Measurements from ENCODE around the gene INKA1. TPM values are rescaled to one million over a fixed set of nuclear protein-coding genes. Genes with fewer than 3 reads are reported as not detected.

The INKA1 gene
- total RNA-seq, 1 donor from 2014 or later = 11.5 TPM

DNA sequence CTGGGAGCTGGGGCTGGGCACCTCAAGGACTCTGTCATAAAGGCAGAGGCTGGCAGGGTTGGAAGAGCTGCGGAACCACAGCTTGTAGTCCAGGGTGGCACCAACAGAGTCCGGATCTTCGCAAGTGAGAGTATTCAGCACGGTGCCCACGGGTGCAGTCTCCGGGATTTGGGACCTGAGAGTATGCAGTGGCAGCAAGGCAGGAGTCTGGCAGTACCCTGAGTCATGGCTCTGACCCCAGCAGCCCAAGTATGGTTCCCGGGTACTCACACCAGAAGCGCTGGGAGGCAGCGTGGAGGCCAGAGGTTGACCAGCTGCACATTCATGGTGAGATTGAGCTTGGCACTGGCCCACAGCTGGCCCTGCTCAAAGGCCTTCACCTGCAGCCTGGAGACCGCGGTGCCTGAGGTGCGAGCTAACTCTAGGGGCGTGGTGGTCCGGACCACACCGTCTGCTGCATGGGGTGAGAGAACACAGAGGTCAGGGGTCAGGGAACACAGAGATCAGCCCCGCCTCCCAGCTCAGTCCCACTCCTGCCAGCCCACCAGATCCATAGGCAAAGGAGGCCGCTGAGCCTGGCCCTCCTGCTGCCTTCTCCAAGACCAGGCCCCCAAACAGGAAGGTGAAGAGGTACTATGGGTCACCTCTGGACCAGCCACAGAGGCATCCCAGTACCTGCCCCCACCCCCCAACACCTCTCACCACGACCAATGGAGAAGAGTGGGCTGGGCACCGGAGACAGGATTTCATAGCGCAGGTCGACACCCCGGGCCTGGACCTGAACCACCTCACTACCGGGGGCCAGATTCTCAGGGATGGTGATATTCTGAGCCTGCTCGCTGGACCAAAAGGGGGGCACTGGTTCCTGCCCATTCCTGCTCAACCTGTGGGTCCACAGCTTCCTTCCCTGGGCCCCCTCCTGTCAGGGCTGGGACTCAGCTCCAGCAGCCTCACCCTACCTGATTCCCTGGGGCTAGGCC lies 7.8 kb upstream of the INKA1 start:
- Histone ChIP-seq H3K27me3 (ENCODE audit: control insufficient read depth in 3 of 3, insufficient read depth in 3 of 3, low read length in 3 of 3) (no peaks in the 10 kb centered on the region), H3K4me3 (ENCODE audit: low read length in 3 of 3) (no peak overlapping the region), H3K36me3 (ENCODE audit: control insufficient read depth in 3 of 3, insufficient read depth in 3 of 3, low read length in 3 of 3) (no peaks in the 10 kb centered on the region), H3K27ac (ENCODE audit: low read depth, low read length) (no peak overlapping the region), H3K4me1 (ENCODE audit: control insufficient read depth in 3 of 3, insufficient read depth in 3 of 3, low read length in 3 of 3) (no peaks in the 10 kb centered on the region), H3K9ac (ENCODE audit: low read depth in 1 of 3, low read length in 3 of 3) (no peak overlapping the region), H3K9me3 (ENCODE audit: control insufficient read depth in 3 of 3, low read length in 3 of 3) (no peaks in the 10 kb centered on the region)

DNA sequence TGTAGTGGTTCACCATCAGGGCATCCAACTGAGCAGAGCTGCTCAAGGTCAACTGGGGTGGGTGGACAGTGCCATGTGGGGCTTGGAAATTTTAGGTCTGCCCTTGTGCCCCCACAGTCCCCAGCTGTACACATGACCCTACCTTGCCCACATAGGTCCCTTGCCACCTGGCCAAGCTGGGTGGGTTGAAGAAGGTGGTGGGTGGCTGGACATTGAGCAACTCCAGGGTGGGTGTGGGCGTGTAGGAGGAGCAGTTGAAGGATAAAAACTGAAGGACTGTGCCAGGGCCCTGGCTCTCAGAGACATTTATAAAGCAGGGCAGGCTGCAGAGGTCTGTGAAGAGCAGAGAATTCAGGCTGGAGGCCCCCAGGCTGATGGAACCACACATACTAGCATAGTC lies 4.0 kb upstream of the INKA1 start:
- no peaks in the 10 kb centered on the region for H3K9me3 ChIP-seq (ENCODE audit: control insufficient read depth in 3 of 3, low read length in 3 of 3)
- peaks cover 8 to 9% (median 8%) of the 10 kb centered on the region in 3 donors for H3K4me1 ChIP-seq (ENCODE audit: control insufficient read depth in 3 of 3, insufficient read depth in 3 of 3, low read length in 3 of 3)
- no peak overlapping the region for H3K4me3 ChIP-seq (ENCODE audit: low read length in 3 of 3)
- H3K9ac ChIP-seq (ENCODE audit: low read depth in 1 of 3, low read length in 3 of 3) = no peak overlapping the region
- no peaks in the 10 kb centered on the region for H3K36me3 ChIP-seq (ENCODE audit: control insufficient read depth in 3 of 3, insufficient read depth in 3 of 3, low read length in 3 of 3)
- no peaks in the 10 kb centered on the region for H3K27me3 ChIP-seq (ENCODE audit: control insufficient read depth in 3 of 3, insufficient read depth in 3 of 3, low read length in 3 of 3)
- no peak overlapping the region for H3K27ac ChIP-seq (ENCODE audit: low read depth, low read length)

DNA sequence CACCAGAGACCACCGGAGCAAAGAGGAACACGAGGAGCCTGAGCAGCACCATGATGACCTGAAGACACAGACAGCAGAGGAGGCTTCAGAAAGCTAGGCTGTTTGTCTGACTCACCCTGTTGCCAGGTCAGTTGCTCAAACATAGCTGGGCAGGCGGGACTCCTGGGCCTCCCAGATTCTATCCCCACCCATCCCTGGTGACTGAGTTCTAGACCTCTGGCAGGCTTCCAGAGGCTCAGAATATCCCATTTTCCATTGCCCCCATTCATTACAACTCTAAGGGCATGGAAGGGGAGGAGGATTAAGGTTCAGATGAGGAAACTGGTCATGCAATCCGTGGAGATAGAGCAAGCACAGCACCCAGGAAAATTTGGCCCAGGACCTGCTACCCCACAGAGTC lies 3.3 kb upstream of the INKA1 start, which contains the start of gene CDHR4:
Gene CDHR4, minus strand, starts transcription at position 113 of the 400 bp plus-strand sequence. Its CDS starts 61 bp downstream, at position 52.
- no peak within 1 kb of the TSS for H3K9ac ChIP-seq (ENCODE audit: low read depth in 1 of 3, low read length in 3 of 3)
- H3K27ac ChIP-seq (ENCODE audit: low read depth, low read length) = no peak within 1 kb of the TSS
- no peak within 1 kb of the TSS for H3K4me3 ChIP-seq (ENCODE audit: low read length in 3 of 3)
- H3K9me3 ChIP-seq (ENCODE audit: control insufficient read depth in 3 of 3, low read length in 3 of 3) = no peaks in the 10 kb centered on the region
- H3K27me3 ChIP-seq (ENCODE audit: control insufficient read depth in 3 of 3, insufficient read depth in 3 of 3, low read length in 3 of 3) = no peaks in the 10 kb centered on the region
- no peaks in the 10 kb centered on the region for H3K36me3 ChIP-seq (ENCODE audit: control insufficient read depth in 3 of 3, insufficient read depth in 3 of 3, low read length in 3 of 3)
- H3K4me1 ChIP-seq (ENCODE audit: control insufficient read depth in 3 of 3, insufficient read depth in 3 of 3, low read length in 3 of 3) = peaks cover 14 to 16% (median 14%) of the 10 kb centered on the region in 3 donors

DNA sequence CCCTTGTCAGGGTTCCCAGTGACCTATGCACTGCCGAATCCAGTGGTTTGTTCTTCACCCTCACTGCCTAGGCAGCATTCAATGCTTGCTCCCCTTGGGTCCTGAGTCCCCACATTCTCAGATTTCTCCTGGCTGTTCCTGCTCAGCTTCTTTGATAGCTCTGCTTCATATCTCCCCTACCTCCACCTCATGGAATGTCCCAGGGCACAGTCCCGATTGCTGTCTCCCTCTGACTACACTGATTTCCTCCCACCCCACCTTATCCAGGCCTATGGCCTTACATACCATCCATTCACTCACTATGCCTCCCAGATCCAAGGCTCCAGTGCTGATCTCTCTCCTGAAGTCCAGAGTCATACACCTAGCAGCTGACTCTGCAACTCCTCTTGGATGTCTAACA lies 1.9 kb upstream of the INKA1 start:
- no peak overlapping the region for H3K27ac ChIP-seq (ENCODE audit: low read depth, low read length)
- H3K36me3 ChIP-seq (ENCODE audit: control insufficient read depth in 3 of 3, insufficient read depth in 3 of 3, low read length in 3 of 3) = no peaks in the 10 kb centered on the region
- peaks cover 27 to 29% (median 27%) of the 10 kb centered on the region in 3 donors for H3K4me1 ChIP-seq (ENCODE audit: control insufficient read depth in 3 of 3, insufficient read depth in 3 of 3, low read length in 3 of 3)
- H3K4me3 ChIP-seq (ENCODE audit: low read length in 3 of 3) = no peak overlapping the region
- no peaks in the 10 kb centered on the region for H3K9me3 ChIP-seq (ENCODE audit: control insufficient read depth in 3 of 3, low read length in 3 of 3)
- H3K27me3 ChIP-seq (ENCODE audit: control insufficient read depth in 3 of 3, insufficient read depth in 3 of 3, low read length in 3 of 3) = no peaks in the 10 kb centered on the region
- no peak overlapping the region for H3K9ac ChIP-seq (ENCODE audit: low read depth in 1 of 3, low read length in 3 of 3)

DNA sequence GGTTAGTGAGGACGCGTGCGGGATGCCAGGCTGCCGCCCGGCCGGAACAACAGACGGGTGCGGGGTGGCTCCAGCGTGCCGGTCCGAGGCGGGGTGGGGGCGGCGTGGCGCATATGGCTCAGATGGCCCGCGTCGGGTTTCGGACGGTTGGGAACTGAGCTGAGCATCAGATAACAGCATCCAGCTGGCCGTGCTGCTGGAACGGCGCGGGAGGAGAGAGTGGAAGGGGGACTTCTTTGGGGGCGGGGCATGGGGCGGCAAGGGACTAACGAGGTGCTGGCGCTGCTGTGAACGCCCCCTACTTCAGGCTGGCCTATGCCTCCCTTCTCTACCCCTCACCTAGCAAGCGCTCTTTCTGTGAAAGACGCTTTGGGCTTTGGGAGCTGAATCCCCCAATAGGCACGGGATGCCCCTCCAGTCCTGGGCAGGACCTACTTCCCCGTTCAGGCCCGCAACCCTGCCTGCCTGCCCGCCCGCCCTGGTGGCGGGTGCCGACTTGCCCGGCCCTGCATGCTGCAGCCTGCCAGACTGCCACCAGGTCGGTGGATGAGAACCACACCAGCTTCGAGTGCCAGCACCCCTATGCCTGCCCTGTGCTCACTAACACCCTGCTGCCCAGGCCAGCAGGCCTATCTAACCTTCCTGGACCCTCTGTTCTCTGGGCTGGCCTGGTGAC lies 542 bp downstream of the INKA1 start:
- peak overlapping the region; percentile 81 to 87 (median 82) for H3K9ac ChIP-seq (ENCODE audit: low read depth in 1 of 3, low read length in 3 of 3)
- peak overlapping the region; percentile 89 for H3K27ac ChIP-seq (ENCODE audit: low read depth, low read length)
- H3K9me3 ChIP-seq (ENCODE audit: control insufficient read depth in 3 of 3, low read length in 3 of 3) = no peaks in the 10 kb centered on the region
- peaks cover 45 to 51% (median 48%) of the 10 kb centered on the region in 3 donors for H3K4me1 ChIP-seq (ENCODE audit: control insufficient read depth in 3 of 3, insufficient read depth in 3 of 3, low read length in 3 of 3)
- no peaks in the 10 kb centered on the region for H3K36me3 ChIP-seq (ENCODE audit: control insufficient read depth in 3 of 3, insufficient read depth in 3 of 3, low read length in 3 of 3)
- H3K27me3 ChIP-seq (ENCODE audit: control insufficient read depth in 3 of 3, insufficient read depth in 3 of 3, low read length in 3 of 3) = no peaks in the 10 kb centered on the region
- H3K4me3 ChIP-seq (ENCODE audit: low read length in 3 of 3) = peak overlapping the region; percentile 75 to 94 (median 93)

DNA sequence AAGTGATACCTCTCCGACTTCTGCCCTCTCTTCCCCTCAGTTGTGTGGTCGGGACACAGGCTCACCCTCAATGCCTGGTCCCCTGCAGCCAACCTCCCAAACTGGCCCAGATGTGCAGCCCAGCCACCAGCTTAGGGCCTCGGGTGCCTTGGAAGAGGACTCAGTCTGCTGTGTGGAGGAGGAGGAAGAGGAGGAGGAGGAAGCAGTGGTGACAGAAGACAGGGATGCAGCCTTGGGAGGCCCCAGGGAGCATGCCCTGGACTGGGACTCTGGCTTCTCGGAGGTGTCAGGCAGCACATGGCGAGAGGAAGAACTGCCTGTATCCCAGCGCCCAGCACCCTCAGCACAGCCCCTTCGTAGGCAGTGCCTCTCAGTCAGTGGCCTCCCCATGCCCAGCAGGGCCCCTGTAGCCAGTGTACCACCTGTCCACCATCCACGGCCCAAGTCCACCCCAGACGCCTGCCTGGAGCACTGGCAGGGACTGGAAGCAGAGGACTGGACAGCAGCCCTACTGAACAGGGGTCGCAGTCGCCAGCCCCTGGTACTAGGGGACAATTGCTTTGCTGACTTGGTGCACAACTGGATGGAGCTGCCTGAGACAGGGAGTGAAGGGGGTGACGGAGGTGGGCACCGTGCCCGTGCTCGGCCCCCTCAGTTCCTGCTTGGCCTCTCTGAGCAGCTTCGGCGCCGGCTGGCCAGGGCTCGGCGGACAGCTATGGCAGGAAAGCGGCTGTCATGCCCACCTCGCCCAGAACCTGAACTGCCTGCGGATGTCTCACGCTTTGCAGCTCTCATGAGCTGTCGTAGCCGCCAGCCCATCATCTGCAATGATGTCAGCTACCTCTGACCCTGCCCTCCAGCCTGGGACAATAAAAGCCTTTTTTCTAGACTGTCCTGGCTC lies 1.3 kb downstream of the INKA1 start:
- Histone ChIP-seq H3K27me3 (ENCODE audit: control insufficient read depth in 3 of 3, insufficient read depth in 3 of 3, low read length in 3 of 3) (no peaks in the 10 kb centered on the region), H3K4me3 (ENCODE audit: low read length in 3 of 3) (peak overlapping the region; percentile 75 to 94 (median 93)), H3K9me3 (ENCODE audit: control insufficient read depth in 3 of 3, low read length in 3 of 3) (no peaks in the 10 kb centered on the region), H3K4me1 (ENCODE audit: control insufficient read depth in 3 of 3, insufficient read depth in 3 of 3, low read length in 3 of 3) (peaks cover 45 to 51% (median 48%) of the 10 kb centered on the region in 3 donors), H3K9ac (ENCODE audit: low read depth in 1 of 3, low read length in 3 of 3) (peak overlapping the region; percentile 63 to 87 (median 82)), H3K27ac (ENCODE audit: low read depth, low read length) (peak overlapping the region; percentile 89), H3K36me3 (ENCODE audit: control insufficient read depth in 3 of 3, insufficient read depth in 3 of 3, low read length in 3 of 3) (peaks cover 0 to 4% (median 3%) of the 10 kb centered on the region in 3 donors)

DNA sequence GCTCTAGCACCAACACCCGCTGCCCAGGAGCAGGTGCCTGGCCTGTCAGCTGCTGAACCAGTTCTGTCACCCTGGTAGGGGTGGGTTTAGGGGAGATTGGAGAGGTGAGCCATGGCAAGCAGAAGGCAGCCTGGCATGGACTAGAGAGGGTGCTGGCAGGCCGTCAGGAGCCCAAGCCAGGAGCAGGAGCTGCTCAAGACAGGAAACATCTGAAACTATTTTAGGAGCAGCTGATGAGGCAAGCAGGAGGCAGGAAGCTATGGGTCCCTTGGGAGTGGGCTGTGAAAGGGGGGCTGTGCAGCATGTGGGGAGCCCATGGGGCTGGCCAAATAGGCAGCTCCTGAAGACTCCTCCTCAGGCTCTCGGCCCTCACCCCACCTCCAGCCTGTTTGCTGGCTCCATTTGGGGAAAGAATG lies 2.3 kb downstream of the INKA1 start:
- H3K9ac ChIP-seq (ENCODE audit: low read depth in 1 of 3, low read length in 3 of 3) = peak overlapping the region; percentile 63 to 82 (median 64)
- no peaks in the 10 kb centered on the region for H3K27me3 ChIP-seq (ENCODE audit: control insufficient read depth in 3 of 3, insufficient read depth in 3 of 3, low read length in 3 of 3)
- no peaks in the 10 kb centered on the region for H3K9me3 ChIP-seq (ENCODE audit: control insufficient read depth in 3 of 3, low read length in 3 of 3)
- peaks cover 4 to 7% (median 5%) of the 10 kb centered on the region in 3 donors for H3K36me3 ChIP-seq (ENCODE audit: control insufficient read depth in 3 of 3, insufficient read depth in 3 of 3, low read length in 3 of 3)
- peak overlapping the region; percentile 89 for H3K27ac ChIP-seq (ENCODE audit: low read depth, low read length)
- peaks cover 45 to 51% (median 48%) of the 10 kb centered on the region in 3 donors for H3K4me1 ChIP-seq (ENCODE audit: control insufficient read depth in 3 of 3, insufficient read depth in 3 of 3, low read length in 3 of 3)
- H3K4me3 ChIP-seq (ENCODE audit: low read length in 3 of 3) = peak overlapping the region; percentile 75 to 94 (median 93)

DNA sequence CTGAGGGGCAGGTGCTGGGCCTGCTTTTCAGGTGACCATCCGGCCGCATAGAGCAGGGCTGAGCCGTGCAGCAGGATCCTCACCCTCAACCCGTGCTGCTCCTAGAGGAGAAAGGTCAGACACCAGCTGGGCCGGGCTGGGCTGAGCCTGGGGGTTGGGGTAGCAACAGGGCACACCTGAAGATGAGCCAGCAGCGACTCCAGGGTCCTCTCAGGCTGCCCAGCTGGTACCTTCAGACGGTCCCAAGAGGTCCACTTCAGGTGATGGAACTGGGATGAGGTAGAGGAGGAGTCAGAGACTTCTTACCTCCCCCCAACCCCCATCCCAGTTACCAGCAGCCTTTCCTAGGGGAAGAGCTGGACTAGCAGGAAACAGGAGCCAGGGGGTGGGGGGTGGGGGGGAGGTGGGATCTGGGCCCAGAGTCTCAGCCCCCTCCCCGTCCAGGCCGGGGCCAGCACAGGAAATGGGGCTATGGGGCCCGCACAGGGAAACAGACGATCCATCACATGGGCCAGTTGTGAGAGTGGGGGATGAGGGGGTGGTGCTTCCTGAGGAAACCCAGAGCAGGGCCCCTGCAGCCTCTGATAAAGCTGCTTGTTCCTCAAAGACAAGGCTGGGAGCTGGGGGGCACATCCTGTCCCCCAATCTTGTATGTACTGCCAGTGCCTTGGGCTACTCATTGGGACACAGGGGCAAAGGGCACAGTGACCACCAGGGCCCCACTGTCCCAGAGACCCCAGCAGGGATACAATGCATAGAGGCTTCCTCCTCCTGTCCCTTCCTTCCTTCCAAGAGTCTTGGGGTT lies 3.0 kb downstream of the INKA1 start:
- H3K9me3 ChIP-seq (ENCODE audit: control insufficient read depth in 3 of 3, low read length in 3 of 3) = no peaks in the 10 kb centered on the region
- H3K27me3 ChIP-seq (ENCODE audit: control insufficient read depth in 3 of 3, insufficient read depth in 3 of 3, low read length in 3 of 3) = no peaks in the 10 kb centered on the region
- peak overlapping the region; percentile 63 to 82 (median 64) for H3K9ac ChIP-seq (ENCODE audit: low read depth in 1 of 3, low read length in 3 of 3)
- H3K36me3 ChIP-seq (ENCODE audit: control insufficient read depth in 3 of 3, insufficient read depth in 3 of 3, low read length in 3 of 3) = peaks cover 6 to 10% (median 7%) of the 10 kb centered on the region in 3 donors
- H3K4me3 ChIP-seq (ENCODE audit: low read length in 3 of 3) = peak overlapping the region; percentile 25 to 94 (median 75)
- peak overlapping the region; percentile 89 for H3K27ac ChIP-seq (ENCODE audit: low read depth, low read length)
- H3K4me1 ChIP-seq (ENCODE audit: control insufficient read depth in 3 of 3, insufficient read depth in 3 of 3, low read length in 3 of 3) = peaks cover 45 to 52% (median 48%) of the 10 kb centered on the region in 3 donors

All from skeletal muscle tissue (tissue), 4 donors.